ENCODE data around the gene TMEM235. TPM values are rescaled to one million over a fixed set of nuclear protein-coding genes. Genes with fewer than 3 reads are reported as not detected.

Gene TMEM235
- polyA plus RNA-seq, 1 of the 3 experiments (the other 2 are of a cell fraction): not detected

GRCh38 chr17:78228176-78228575, 3.3 kb upstream of the TMEM235 start:
- no peaks in the 10 kb centered on the region for H3K9me3 ChIP-seq
- WGBS (ENCODE audit: low lambda C conversion rate): 84% methylated on average over 4 of the region's 4 CpGs
- peaks cover 21% of the 10 kb centered on the region for H3K27me3 ChIP-seq (ENCODE audit: insufficient read depth)
- H3K79me2 ChIP-seq (ENCODE audit: insufficient read depth): no peaks in the 10 kb centered on the region
- no peaks in the 10 kb centered on the region for H3K9me2 ChIP-seq
- POLR2A ChIA-PET: interaction anchor here (0.8 kb wide), 1 partner anchor 9 kb away, joined by 3 read pairs; no protein-coding TSS in a partner anchor
- H2AFZ ChIP-seq (ENCODE audit: low read depth): no peak overlapping the region
- peaks cover 31% of the 10 kb centered on the region for H3F3A ChIP-seq (replicated peaks; ENCODE audit: insufficient read depth)
- no peak overlapping the region for H3K27ac ChIP-seq (ENCODE audit: low read depth in 2 of 2, low read length in 1 of 2)
- peaks cover 8 to 48% of the 10 kb centered on the region in 2 experiments; a peak in 3 of 4 replicates for H3K4me1 ChIP-seq (ENCODE audit: control insufficient read depth in 1 of 2, insufficient read depth in 2 of 2, low read depth in 1 of 2, low read length in 1 of 2)
- H4K20me1 ChIP-seq (ENCODE audit: insufficient read depth): no peaks in the 10 kb centered on the region
- H3K36me3 ChIP-seq (replicated peaks in 1 of 2; ENCODE audit: control insufficient read depth in 1 of 2, insufficient read depth in 2 of 2, low read length in 1 of 2): peaks cover 5 to 6% of the 10 kb centered on the region in 2 experiments
- DNase-seq: no peak
- H3K4me3 ChIP-seq (ENCODE audit: low read depth in 2 of 2, low read length in 1 of 2): no peak overlapping the region
- H3K4me2 ChIP-seq: no peak overlapping the region
- no peak for TF ChIP-seq FOXJ3 (CRISPR knock-in tag; IDR thresholded peaks at IDR 0.05)
- TF ChIP-seq RFX5 (IDR thresholded peaks at IDR 0.05; ENCODE audit: low read length): no peak
- no peak for TF ChIP-seq RXRA (IDR thresholded peaks at IDR 0.05; ENCODE audit: borderline replicate concordance, low read depth)
- TF ChIP-seq GATA2 (CRISPR knock-in tag; IDR thresholded peaks at IDR 0.05): no peak
- no peak for TF ChIP-seq RCOR1 (IDR thresholded peaks at IDR 0.05; ENCODE audit: low read length)
- TF ChIP-seq YY1 (IDR thresholded peaks at IDR 0.05; ENCODE audit: low read depth): no peak
- no peak for TF ChIP-seq PBX3 (IDR thresholded peaks at IDR 0.05)
- no peak for TF ChIP-seq MXI1 (IDR thresholded peaks at IDR 0.05; ENCODE audit: low read depth, low read length)
- TF ChIP-seq FOXM1 (IDR thresholded peaks at IDR 0.05; ENCODE audit: low read depth): no peak
- no peak for TF ChIP-seq SMC3 (IDR thresholded peaks at IDR 0.05; ENCODE audit: low read depth, low read length)
- CTCF ChIA-PET: interaction anchor here (1.0 to 13.9 kb wide), 4 partner anchors 20 to 133 kb away, joined by 3 to 196 read pairs (median 4); partner anchors contain the start of gene TK1
- H3K9ac ChIP-seq: no peak overlapping the region

- Histone ChIP-seq H3K4me1 (ENCODE audit: control insufficient read depth in 1 of 2, insufficient read depth in 2 of 2, low read depth in 1 of 2, low read length in 1 of 2) (peaks cover 0 to 32% of the 10 kb centered on the region in 2 experiments; a peak in 1 of 4 replicates), H2AFZ (ENCODE audit: low read depth) (no peak overlapping the region), H3K27me3 (ENCODE audit: insufficient read depth) (peaks cover 21% of the 10 kb centered on the region), H3K9ac (no peak overlapping the region), H3K9me2 (no peaks in the 10 kb centered on the region), H3K79me2 (ENCODE audit: insufficient read depth) (no peaks in the 10 kb centered on the region), H3K9me3 (no peaks in the 10 kb centered on the region), H4K20me1 (ENCODE audit: insufficient read depth) (no peaks in the 10 kb centered on the region), H3F3A (replicated peaks; ENCODE audit: insufficient read depth) (peaks cover 9% of the 10 kb centered on the region), H3K4me3 (ENCODE audit: low read depth in 2 of 2, low read length in 1 of 2) (no peak overlapping the region), H3K27ac (ENCODE audit: low read depth in 2 of 2, low read length in 1 of 2) (no peak overlapping the region), H3K4me2 (no peak overlapping the region), H3K36me3 (replicated peaks in 1 of 2; ENCODE audit: control insufficient read depth in 1 of 2, insufficient read depth in 2 of 2, low read length in 1 of 2) (no peaks in the 10 kb centered on the region)
- 78% methylated on average over 13 of the region's 13 CpGs for WGBS (ENCODE audit: low lambda C conversion rate)
- ChIA-PET CTCF (interaction anchor here (13.9 kb wide), 1 partner anchor 18 kb away, joined by 196 read pairs; no protein-coding TSS in a partner anchor), POLR2A (no interaction called here)
- TF ChIP-seq FOXM1 (IDR thresholded peaks at IDR 0.05; ENCODE audit: low read depth) (no peak), TCF12 (IDR thresholded peaks at IDR 0.05) (no peak), SMC3 (IDR thresholded peaks at IDR 0.05; ENCODE audit: low read depth, low read length) (no peak), FOXJ3 (CRISPR knock-in tag; IDR thresholded peaks at IDR 0.05) (no peak)
- DNase-seq: no peak
Observed at GRCh38 chr17:78230252-78230962, 1.0 kb upstream of the TMEM235 start.

Measured in SK-N-SH (cell line).